Hindlimb muscle (tissue), 1 donor: Measurements from ENCODE around the gene SLC19A1. TPM values are rescaled to one million over a fixed set of nuclear protein-coding genes. Genes with fewer than 3 reads are reported as not detected.

Experiments
- DNase-seq: peaks from one replicate; pipeline ENCODE4 v3.0.0-alpha.2; 2013
- polyA plus RNA-seq: library from polyadenylated mRNA; unstranded; fragments of 120-200 nt; gene quantifications from one replicate; pipeline ENCODE4 v1.2.1, GENCODE V29; 2013; ENCODE audit not compliant: insufficient read length

SLC19A1 gene
- polyA plus RNA-seq, 1 donor: 8.1 TPM

GRCh38 chr21:45490049-45490731 is 52.0 kb downstream of the SLC19A1 start:
- DNase-seq: no peak

- no peak for DNase-seq
These were observed 52.6 kb downstream of the SLC19A1 start for GRCh38 chr21:45489722-45489982.

GRCh38 chr21:45488931-45489721 is 53.1 kb downstream of the SLC19A1 start:
- DNase-seq: no peak

DNA sequence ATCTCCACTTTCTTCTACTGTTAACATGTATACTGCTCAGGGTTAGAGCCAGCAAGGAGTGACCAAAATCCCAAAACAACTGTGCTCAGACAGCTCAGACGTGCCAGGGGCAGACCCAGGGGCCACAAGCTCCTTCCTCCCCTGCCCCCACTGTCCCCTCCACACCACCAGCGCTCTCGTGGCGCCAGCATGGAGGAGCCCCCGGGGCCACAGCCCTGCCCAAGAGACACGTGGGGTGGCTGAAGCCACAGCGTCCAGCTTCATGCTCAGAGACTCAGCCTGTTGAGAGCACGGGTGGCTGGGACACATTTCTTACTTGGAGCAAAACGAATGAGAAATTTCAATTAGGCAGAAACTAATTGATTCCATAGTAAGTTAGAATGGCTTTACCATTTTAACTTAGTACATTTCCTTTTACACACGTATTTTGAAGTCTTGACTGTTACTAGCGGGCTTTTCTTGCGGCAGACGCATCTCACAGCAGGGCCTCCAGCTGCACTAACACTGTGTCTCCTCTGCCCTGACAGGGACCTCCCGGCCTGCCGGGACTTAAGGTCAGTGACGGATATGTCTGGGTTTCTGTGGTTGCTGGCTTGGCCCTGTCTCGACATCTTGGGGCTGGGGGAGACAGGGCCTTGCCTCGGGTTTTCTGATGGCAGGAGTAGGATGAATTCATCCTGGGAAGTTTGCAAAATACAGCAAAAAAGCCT is 54.2 kb downstream of the SLC19A1 start:
- no peak for DNase-seq

- DNase-seq: no peak
These were observed 55.0 kb downstream of the SLC19A1 start for GRCh38 chr21:45487161-45487806.

- no peak for DNase-seq
These were observed 55.6 kb downstream of the SLC19A1 start for GRCh38 chr21:45486443-45487160.

DNA sequence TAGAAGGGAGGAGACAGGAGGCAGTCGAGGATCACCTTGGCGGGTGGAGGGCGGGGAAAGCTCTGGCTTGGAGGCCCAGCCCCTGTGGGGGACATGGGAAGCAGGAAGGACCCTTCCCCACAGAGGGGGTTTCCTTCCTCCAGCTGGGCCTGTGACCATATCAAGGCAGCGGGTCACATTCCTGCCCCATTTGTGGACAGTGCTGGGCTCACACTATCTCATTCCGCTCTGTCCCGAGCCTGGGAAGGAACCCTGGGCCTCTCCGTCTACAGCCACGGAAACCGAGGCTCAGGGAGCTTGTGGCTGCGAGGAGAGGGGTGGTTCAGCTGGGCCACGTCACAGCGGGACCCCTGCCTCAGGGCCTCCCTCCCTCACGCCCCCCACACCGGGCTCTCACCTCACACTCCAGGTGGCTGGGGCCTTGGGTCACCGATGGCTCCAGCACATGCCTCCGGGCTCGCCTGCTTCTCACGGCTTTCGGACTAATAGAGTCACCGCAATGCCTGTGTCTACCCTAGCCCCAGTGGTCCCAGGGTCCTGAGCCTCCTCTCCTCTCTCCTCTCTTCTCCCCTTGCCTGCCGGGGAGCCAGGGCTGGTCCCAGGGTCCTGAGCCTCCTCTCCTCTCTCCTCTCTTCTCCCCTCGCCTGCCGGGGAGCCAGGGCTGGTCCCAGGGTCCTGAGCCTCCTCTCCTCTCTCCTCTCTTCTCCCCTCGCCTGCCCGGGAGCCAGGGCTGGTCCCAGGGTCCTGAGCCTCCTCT is 56.4 kb downstream of the SLC19A1 start:
- DNase-seq: no peak

DNA sequence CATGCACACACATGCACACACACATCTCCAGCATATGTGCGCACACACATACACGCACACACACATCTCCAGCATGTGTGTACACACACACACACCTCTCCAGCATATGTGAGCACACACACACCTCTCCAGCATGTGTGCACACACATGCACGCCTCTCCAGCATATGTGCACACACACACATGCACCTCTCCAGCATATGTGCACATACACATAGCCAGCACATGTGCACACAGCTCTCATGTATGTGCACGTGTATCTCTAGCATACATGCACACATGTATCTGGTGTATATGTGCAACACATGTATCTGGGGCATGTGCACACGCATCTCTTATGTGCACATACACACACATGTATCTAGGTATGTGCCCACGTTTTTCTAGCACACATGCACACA is 57.9 kb downstream of the SLC19A1 start:
- DNase-seq: no peak

DNA sequence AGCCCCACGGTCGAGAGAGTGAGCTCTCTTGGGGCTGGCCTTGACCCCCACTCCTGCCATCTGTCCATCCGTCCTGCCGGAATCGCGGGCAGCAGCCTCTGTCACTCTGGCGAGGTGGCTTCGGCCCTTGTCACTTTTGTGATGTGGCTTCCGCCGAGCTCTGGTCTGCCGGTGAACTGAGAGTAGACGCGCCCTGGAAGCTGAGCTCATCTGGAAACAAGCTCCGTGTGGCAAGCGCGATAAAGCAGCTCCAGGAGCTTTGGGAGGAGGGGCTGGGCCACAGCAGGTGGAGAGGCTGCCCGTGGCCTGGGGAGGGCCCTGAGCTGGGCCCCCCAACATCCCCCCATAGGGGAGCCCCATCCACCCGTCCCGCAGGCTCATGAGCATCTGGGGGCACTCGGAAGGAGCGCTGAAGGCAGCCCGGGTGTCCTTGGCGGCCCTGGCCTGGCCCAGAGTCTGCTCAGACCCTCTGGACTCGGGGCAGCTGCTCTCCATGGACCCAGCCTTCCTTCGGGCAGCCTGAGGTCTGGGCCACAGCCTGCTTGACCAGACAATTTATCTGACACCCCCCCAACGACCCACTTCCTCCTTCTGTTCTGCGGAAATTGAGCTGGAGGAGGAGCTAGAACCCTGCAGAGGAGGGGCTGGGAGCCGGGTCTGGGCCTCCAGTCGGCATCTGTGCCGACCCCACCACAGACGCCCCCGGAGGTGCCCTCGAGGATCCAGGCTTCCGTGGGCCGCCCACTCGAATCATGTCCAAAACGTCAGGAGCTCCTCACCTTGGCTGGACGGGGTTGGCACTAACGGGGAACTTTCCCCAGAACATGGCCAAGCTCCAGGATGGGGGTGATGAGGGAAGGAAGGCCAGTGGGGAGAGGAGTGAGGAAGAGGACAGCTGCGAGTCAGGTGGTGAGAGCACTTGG is 59.1 kb downstream of the SLC19A1 start:
- DNase-seq: no peak

DNA sequence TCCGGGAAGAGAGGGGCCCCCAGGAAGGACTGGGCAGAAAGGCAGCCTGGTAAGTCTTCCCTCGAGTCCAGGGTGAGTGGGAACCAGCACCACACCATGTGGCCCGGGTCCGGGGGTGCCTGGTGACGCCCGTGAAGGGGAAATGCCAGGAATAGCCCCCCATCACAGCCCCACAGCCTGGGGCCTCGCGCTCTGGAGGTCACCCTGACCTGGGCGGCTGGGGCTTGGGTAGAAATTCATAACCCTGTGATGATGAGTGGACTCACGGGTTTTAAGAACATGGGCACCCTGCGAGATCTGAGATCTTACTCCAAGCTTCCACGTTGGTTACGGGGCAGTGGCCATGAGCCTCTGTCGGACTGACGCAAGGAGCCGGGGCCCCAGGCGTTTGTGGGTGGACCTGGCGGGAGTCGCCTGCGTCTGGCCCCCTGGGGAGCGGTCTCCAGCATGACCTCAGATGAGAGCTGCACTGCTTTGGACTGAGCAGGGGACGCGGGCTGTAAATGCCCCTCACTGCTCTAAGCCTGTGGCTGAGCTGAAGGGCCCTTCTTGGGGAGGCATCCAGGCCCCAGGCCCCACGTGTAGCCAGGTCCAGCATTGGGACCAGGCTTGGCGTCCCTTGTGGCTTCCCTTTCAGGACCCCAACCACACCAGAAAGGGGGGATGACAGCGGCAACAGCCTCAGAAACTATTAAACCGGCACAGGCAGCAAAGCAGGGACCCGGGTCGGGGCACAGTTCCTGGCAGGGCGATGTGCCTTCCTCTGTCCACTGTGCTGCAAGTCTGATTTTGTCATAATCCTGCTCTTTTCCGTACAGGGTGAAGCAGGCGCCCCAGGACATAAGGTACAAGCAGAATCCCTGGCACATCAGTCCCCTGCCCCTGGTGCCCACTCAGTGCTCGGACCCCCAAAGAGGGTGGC is 60.0 kb downstream of the SLC19A1 start:
- DNase-seq: no peak

- no peak for DNase-seq
These were observed 60.7 kb downstream of the SLC19A1 start for GRCh38 chr21:45481566-45481965.

GRCh38 chr21:45480701-45481500 is 61.3 kb downstream of the SLC19A1 start:
- no peak for DNase-seq

DNA sequence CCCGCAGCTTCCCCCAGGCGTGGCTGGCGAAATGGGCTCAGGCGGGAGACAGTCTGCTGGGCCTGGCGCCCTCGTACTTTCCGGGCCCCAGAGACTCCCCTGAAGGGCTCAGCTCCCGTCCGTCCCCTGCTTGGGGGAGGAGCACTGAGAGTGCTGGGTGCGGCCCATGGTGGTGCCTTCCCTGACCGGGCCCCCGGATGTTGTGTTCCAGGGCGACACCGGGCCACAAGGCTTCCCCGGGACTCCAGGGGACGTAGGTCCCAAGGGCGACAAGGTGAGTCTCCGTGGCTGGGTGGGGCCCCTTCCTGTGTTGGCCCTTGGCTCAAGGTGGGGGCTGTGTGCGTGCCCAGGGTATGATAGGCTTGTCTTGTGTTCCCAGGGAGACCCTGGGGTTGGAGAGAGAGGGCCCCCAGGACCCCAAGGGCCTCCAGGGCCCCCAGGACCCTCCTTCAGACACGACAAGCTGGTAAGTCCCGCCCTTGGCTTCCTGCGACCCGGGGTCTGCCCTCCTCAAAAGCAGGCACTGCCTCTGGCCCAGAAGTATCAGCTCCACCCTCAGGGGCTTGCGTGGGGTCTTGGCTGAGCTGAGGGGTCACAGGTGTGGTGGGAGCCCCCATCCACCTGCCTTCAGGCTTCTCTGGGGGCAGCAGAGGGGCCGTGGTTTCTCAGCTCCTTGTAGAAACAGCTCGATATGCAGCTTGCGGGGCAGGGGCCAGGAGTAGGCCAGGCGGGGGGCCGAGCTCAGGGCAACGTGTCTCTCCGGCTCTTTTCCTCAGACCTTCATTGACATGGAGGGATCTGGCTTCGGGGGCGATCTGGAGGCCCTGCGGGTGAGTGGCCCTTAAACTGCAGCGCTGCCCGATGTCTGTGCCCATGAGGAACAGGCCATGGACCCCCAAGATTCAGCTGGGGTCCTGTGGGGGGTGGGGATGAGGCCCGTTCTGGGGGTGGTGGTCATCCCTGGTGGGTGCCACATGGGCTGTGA is 62.3 kb downstream of the SLC19A1 start:
- DNase-seq: no peak

GRCh38 chr21:45478816-45479669 is 63.2 kb downstream of the SLC19A1 start:
- DNase-seq: no peak

GRCh38 chr21:45478115-45478801 is 64.0 kb downstream of the SLC19A1 start:
- peak; percentile 64 for DNase-seq
